PC-9 (cell line): ENCODE data around the gene CDH13.

ENCODE experiments used
- EZH2 ChIP-seq: fragments of 200-600 bp; sonication (generic); IDR thresholded peaks from 2 replicates; pipeline ENCODE4 v1.8.0; 2017; ENCODE audit warnings: antibody characterized with exemption, low read depth
- TF ChIP-seq, protein P1 (sequence below): fragments of 200-600 bp; sonication (generic); conservative IDR thresholded peaks from 2 replicates; pipeline ENCODE4 v1.6.1; 2017; ENCODE audit warnings: mixed run types, antibody characterized with exemption, mild to moderate bottlenecking, moderate library complexity

GRCh38 chr16:83130039-83130438 lies 503.3 kb downstream of the CDH13 start:
- TF ChIP-seq, protein P1, sequence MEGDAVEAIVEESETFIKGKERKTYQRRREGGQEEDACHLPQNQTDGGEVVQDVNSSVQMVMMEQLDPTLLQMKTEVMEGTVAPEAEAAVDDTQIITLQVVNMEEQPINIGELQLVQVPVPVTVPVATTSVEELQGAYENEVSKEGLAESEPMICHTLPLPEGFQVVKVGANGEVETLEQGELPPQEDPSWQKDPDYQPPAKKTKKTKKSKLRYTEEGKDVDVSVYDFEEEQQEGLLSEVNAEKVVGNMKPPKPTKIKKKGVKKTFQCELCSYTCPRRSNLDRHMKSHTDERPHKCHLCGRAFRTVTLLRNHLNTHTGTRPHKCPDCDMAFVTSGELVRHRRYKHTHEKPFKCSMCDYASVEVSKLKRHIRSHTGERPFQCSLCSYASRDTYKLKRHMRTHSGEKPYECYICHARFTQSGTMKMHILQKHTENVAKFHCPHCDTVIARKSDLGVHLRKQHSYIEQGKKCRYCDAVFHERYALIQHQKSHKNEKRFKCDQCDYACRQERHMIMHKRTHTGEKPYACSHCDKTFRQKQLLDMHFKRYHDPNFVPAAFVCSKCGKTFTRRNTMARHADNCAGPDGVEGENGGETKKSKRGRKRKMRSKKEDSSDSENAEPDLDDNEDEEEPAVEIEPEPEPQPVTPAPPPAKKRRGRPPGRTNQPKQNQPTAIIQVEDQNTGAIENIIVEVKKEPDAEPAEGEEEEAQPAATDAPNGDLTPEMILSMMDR: no peak
- TF ChIP-seq EZH2: no peak
